HepG2 (cell line): ENCODE data around the gene NIT2. TPM values are rescaled to one million over a fixed set of nuclear protein-coding genes. Genes with fewer than 3 reads are reported as not detected.

Source experiments
- ATAC-seq: fragments of 200-7000 bp; cut with Tn5 transposase; 3 replicates; pipeline ENCODE4 v1.9.1; 2020; ENCODE audit warnings: mild to moderate bottlenecking, moderate library complexity
- BruUV-seq: library from RNA; stranded (reverse); fragments of 400-500 nt; replicated peaks from 2 replicates; lab custom pipeline; 2021; lab: Mats Ljungman, UMichigan
- CTCF ChIA-PET: fragments of 300-600 bp; formaldehyde crosslinking; extraction: SDS; loops from one replicate; lab custom pipeline; 2021; ENCODE audit warnings: low total read pairs, inconsistent platforms, low intra/inter-chr PET ratio; lab: Yijun Ruan, JAX
- POLR2A ChIA-PET: fragments of 350-600 bp; sonication (Branson Sonifier 250); formaldehyde crosslinking; loops from one replicate; lab custom pipeline; 2020; ENCODE audit warnings: antibody characterized with exemption, inconsistent platforms; lab: Yijun Ruan, JAX
- DNase-seq: peaks from one replicate; pipeline ENCODE4 v3.0.0-alpha.2; 2015; ENCODE audit warnings: low spot score
- FAIRE-seq: peaks from 3 replicates; lab custom pipeline; 2011; peaks lifted over from hg19 to GRCh38; lab: Jason Lieb, UNC
- H2AFZ ChIP-seq: one replicate; pipeline ENCODE4 v1.6.1; 2011; ENCODE audit warnings: low read length, inconsistent platforms
- H3K27ac ChIP-seq: fragments of 300-600 bp; 3 replicates; pipeline ENCODE4 v1.8.0; 2011; ENCODE audit warnings: mixed run types, mild to moderate bottlenecking, mixed read lengths, low read length, inconsistent platforms; ENCODE audit not compliant: insufficient read depth; ENCODE audit errors: extremely low read length
- H3K27me3 ChIP-seq, 2 experiments: fragments of 200-600 bp in 1 of 2; 2 replicates in 1 of 2; 3 replicates in 1 of 2; pipeline versions ENCODE4 v1.6.0 to v1.8.0; 2011; ENCODE audit warnings: low read length in 2 of 2, mild to moderate bottlenecking in 2 of 2, moderate library complexity in 2 of 2, inconsistent platforms in 1 of 2; ENCODE audit not compliant: insufficient read depth in 2 of 2, control insufficient read depth in 1 of 2
- H3K36me3 ChIP-seq, 2 experiments: fragments of 200-600 bp in 1 of 2; replicated peaks in 1 of 2; 2 replicates in 1 of 2; 3 replicates in 1 of 2; pipeline versions ENCODE4 v1.5.1 to v1.8.0; 2011; ENCODE audit warnings: low read length in 2 of 2, inconsistent platforms in 1 of 2; ENCODE audit not compliant: insufficient read depth in 2 of 2, control insufficient read depth in 1 of 2
- H3K4me1 ChIP-seq: 2 replicates; pipeline ENCODE4 v1.5.1; 2012; ENCODE audit warnings: low read length, inconsistent platforms; ENCODE audit not compliant: insufficient read depth
- H3K4me2 ChIP-seq: 2 replicates; pipeline ENCODE4 v1.6.0; 2011; ENCODE audit warnings: low read depth, low read length, inconsistent platforms
- H3K4me3 ChIP-seq, 3 experiments: fragments of 200-600 bp in 1 of 3; sonication (generic), shearing (Covaris generic) in 1 of 3; replicated peaks in 1 of 3; 2 replicates each; pipeline ENCODE4 v1.5.1; 2011 to 2016; ENCODE audit warnings: low read length in 3 of 3, inconsistent platforms in 2 of 3, low read depth in 2 of 3, mild to moderate bottlenecking in 2 of 3, control low read depth in 1 of 3, mixed read lengths in 1 of 3; ENCODE audit not compliant: insufficient read depth in 1 of 3
- H3K79me2 ChIP-seq: one replicate; pipeline ENCODE4 v1.6.1; 2011; ENCODE audit warnings: low read length, inconsistent platforms; ENCODE audit not compliant: insufficient read depth
- H3K9ac ChIP-seq: 2 replicates; pipeline ENCODE4 v1.6.0; 2011; ENCODE audit warnings: mild to moderate bottlenecking, low read depth, low read length, inconsistent platforms; ENCODE audit not compliant: insufficient read depth
- H3K9me3 ChIP-seq: 2 replicates; pipeline ENCODE4 v1.5.1; 2012; ENCODE audit warnings: mild to moderate bottlenecking, low read length
- H4K20me1 ChIP-seq: 2 replicates; pipeline ENCODE4 v1.6.0; 2011; ENCODE audit warnings: inconsistent platforms, mild to moderate bottlenecking, low read length, moderate library complexity; ENCODE audit not compliant: insufficient read depth
- AGO1 ChIP-seq: fragments of 200-400 bp; formaldehyde crosslinking; IDR thresholded peaks from 2 replicates; pipeline ENCODE4 v1.6.1; 2017; ENCODE audit warnings: mild to moderate bottlenecking, low read depth, low read length, moderate library complexity; ENCODE audit not compliant: poor library complexity, severe bottlenecking
- CBFB ChIP-seq: sonication (generic); formaldehyde crosslinking; IDR thresholded peaks from 2 replicates; pipeline ENCODE4 v1.4.0; 2020; ENCODE audit warnings: missing genetic modification reagents
- EP300 ChIP-seq, 3 experiments: sonication (generic) in 1 of 3; formaldehyde crosslinking in 1 of 3; IDR thresholded peaks; 2 replicates each; pipeline versions ENCODE4 v1.5.1 to v1.6.1; 2011 to 2020; ENCODE audit warnings: low read depth in 2 of 3, low read length in 2 of 3, borderline replicate concordance in 1 of 3, improper control_type of control experiment in 1 of 3, mild to moderate bottlenecking in 1 of 3, missing genetic modification reagents in 1 of 3, moderate library complexity in 1 of 3
- GATAD2A ChIP-seq: IDR thresholded peaks from 2 replicates; pipeline ENCODE4 v1.6.1; 2016
- HNF4A ChIP-seq: sonication (generic); formaldehyde crosslinking; IDR thresholded peaks from 2 replicates; pipeline ENCODE4 v1.4.0; 2020; ENCODE audit warnings: missing genetic modification reagents
- HNRNPUL1 ChIP-seq: fragments of 200-400 bp; formaldehyde crosslinking; IDR thresholded peaks from 2 replicates; pipeline ENCODE4 v1.6.1; 2017; ENCODE audit warnings: low read depth, mild to moderate bottlenecking, low read length, moderate library complexity
- KDM6A ChIP-seq: IDR thresholded peaks from 2 replicates; pipeline ENCODE4 v1.6.1; 2016; ENCODE audit warnings: low read depth
- NCOR1 ChIP-seq: fragments of 200-600 bp; sonication (generic); IDR thresholded peaks from 2 replicates; pipeline ENCODE4 v1.7.0; 2017; ENCODE audit warnings: antibody characterized with exemption, low read length, borderline replicate concordance
- NR2F1 ChIP-seq, 2 experiments: fragments of 450-650 bp in 1 of 2; formaldehyde crosslinking in 1 of 2; IDR thresholded peaks; 2 replicates each; pipeline versions ENCODE4 v1.5.0 to v1.6.1; 2016 to 2020; ENCODE audit warnings: mild to moderate bottlenecking in 1 of 2, missing compliant biosample characterization in 1 of 2, missing genetic modification reagents in 1 of 2, moderate library complexity in 1 of 2
- RXRB ChIP-seq: IDR thresholded peaks from 2 replicates; pipeline ENCODE4 v1.6.1; 2016; ENCODE audit warnings: borderline replicate concordance, missing genetic modification reagents, missing compliant biosample characterization
- SKI ChIP-seq: fragments of 450-650 bp; IDR thresholded peaks from one replicate; pipeline ENCODE4 v1.6.1; 2018; ENCODE audit warnings: mild to moderate bottlenecking; ENCODE audit not compliant: partially characterized antibody
- SSRP1 ChIP-seq: IDR thresholded peaks from 2 replicates; pipeline ENCODE4 v1.6.1; 2016; ENCODE audit warnings: control low read depth
- ZIK1 ChIP-seq: sonication (generic); formaldehyde crosslinking; IDR thresholded peaks from 2 replicates; pipeline ENCODE4 v1.5.0; 2020; ENCODE audit warnings: mild to moderate bottlenecking, low read depth, missing genetic modification reagents, borderline replicate concordance
- ZNF768 ChIP-seq: sonication (generic); formaldehyde crosslinking; IDR thresholded peaks from 2 replicates; pipeline ENCODE4 v1.4.0; 2020; ENCODE audit warnings: missing genetic modification reagents
- ZNF850 ChIP-seq: sonication (generic); formaldehyde crosslinking; conservative IDR thresholded peaks from 2 replicates; pipeline ENCODE4 v1.9.0; 2021; ENCODE audit warnings: mild to moderate bottlenecking, missing genetic modification reagents
- WGBS: methylation state at CpG from one replicate; pipeline ENCODE4 v1.1.6; 2017; ENCODE audit warnings: low lambda C conversion rate; 5-methylcytosine and 5-hydroxymethylcytosine counted together
- in situ Hi-C: cut with HindIII; loops from 2 replicates; pipeline ENCODE4 v1.10.0; 2017; ENCODE audit warnings: low pct_unique_long_range_greater_than_20kb; ENCODE audit not compliant: extremely low pct_ligation_motif_present
- intact Hi-C: fragments of 100-400 bp; cut with micrococcal nuclease; formaldehyde crosslinking; loops from one replicate; pipeline ENCODE4 v1.10.0; 2022; ENCODE audit not compliant: unreplicated experiment
- polyA plus RNA-seq, 8 experiments: library from polyadenylated mRNA; depleted of rRNA in 3 of 8; stranded (reverse) in 7 of 8; unstranded in 1 of 8; fragments of >200 nt; fragmentation: Illumina TruSeq in 4 of 8; extraction: Trizol in 4 of 8; gene quantifications; 2 replicates each; pipeline versions ENCODE4 v1.2.1 to v1.2.3, GENCODE V29; 2011 to 2016; ENCODE audit warnings: low read depth in 4 of 8, missing spikeins in 1 of 8, mixed read lengths in 1 of 8; ENCODE audit not compliant: insufficient read depth in 1 of 8
- total RNA-seq, 5 experiments: library from RNA; depleted of rRNA; stranded (reverse); fragments of >200 nt; fragmentation: Illumina TruSeq; extraction: Trizol; gene quantifications; 2 replicates each; pipeline ENCODE4 v1.2.3, GENCODE V29; 2016; ENCODE audit warnings: low read depth in 1 of 5
- TF ChIP-seq, protein P1 (sequence below): sonication (generic); formaldehyde crosslinking; IDR thresholded peaks from 2 replicates; pipeline ENCODE4 v1.5.1; 2020; ENCODE audit warnings: mild to moderate bottlenecking, missing genetic modification reagents, borderline replicate concordance
- TF ChIP-seq, protein P2 (sequence below): IDR thresholded peaks from 2 replicates; pipeline ENCODE4 v1.6.1; 2012; ENCODE audit warnings: low read depth, low read length, improper control_type of control experiment

The NIT2 gene
- total and polyA plus RNA-seq, 2 of the 13 experiments (the other 11 are each of a cell fraction or from before 2014, with no cell fraction given), result 43.4 to 49.1 TPM

DNA sequence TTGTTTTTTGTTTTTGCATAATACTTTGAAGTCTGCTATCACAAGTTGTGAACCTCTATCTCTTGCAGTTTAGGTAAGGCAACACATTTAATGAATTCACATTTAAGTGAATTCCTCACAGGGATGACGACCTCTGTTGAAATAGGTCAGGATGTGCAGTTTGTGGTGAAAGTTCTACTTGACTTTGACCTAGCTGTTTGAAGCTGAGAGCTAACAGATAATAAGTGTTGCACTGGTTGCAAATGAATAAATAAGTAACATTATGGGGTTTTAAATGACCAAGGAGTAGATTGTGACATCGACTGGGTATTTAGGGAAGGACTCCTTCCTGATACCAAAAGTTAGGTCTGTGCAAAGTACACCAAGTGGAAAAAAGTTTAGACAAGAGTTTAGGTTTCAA, 23.9 kb downstream of the NIT2 start:
- Histone ChIP-seq H3K27me3 (no peaks in the 10 kb centered on the region), H3K9ac (no peak overlapping the region), H3K9me3 (peaks cover 4% of the 10 kb centered on the region; the same call in 1 of the 2 replicates), H2AFZ (no peak overlapping the region), H3K79me2 (no peaks in the 10 kb centered on the region), H3K36me3 (peaks cover 4 to 19% of the 10 kb centered on the region in 2 experiments; a peak in 4 of 5 replicates), H4K20me1 (no peaks in the 10 kb centered on the region), H3K4me1 (peaks cover 26% of the 10 kb centered on the region), H3K4me3 (no peak overlapping the region), H3K27ac (peak overlapping the region; percentile 18), H3K4me2 (no peak overlapping the region)
- 14% methylated on average over 2 of the region's 2 CpGs for WGBS
- FAIRE-seq (peak; percentile 82), ATAC-seq (peak; percentile 61), DNase-seq (peak; percentile 58)
- intact Hi-C loops (loop anchor here (1.0 kb wide), 1 partner anchor 23 kb away; no protein-coding TSS in a partner anchor), in situ Hi-C loops (no loop called here)
- no TSS peak for BruUV-seq
- ChIA-PET POLR2A (interaction anchor here (1.0 to 3.0 kb wide), 3 partner anchors 23 to 45 kb away, joined by 3 to 12 read pairs (median 7); partner anchors contain the start of genes LNP1, NIT2 and TOMM70), CTCF (no interaction called here)
- TF ChIP-seq, protein P1, sequence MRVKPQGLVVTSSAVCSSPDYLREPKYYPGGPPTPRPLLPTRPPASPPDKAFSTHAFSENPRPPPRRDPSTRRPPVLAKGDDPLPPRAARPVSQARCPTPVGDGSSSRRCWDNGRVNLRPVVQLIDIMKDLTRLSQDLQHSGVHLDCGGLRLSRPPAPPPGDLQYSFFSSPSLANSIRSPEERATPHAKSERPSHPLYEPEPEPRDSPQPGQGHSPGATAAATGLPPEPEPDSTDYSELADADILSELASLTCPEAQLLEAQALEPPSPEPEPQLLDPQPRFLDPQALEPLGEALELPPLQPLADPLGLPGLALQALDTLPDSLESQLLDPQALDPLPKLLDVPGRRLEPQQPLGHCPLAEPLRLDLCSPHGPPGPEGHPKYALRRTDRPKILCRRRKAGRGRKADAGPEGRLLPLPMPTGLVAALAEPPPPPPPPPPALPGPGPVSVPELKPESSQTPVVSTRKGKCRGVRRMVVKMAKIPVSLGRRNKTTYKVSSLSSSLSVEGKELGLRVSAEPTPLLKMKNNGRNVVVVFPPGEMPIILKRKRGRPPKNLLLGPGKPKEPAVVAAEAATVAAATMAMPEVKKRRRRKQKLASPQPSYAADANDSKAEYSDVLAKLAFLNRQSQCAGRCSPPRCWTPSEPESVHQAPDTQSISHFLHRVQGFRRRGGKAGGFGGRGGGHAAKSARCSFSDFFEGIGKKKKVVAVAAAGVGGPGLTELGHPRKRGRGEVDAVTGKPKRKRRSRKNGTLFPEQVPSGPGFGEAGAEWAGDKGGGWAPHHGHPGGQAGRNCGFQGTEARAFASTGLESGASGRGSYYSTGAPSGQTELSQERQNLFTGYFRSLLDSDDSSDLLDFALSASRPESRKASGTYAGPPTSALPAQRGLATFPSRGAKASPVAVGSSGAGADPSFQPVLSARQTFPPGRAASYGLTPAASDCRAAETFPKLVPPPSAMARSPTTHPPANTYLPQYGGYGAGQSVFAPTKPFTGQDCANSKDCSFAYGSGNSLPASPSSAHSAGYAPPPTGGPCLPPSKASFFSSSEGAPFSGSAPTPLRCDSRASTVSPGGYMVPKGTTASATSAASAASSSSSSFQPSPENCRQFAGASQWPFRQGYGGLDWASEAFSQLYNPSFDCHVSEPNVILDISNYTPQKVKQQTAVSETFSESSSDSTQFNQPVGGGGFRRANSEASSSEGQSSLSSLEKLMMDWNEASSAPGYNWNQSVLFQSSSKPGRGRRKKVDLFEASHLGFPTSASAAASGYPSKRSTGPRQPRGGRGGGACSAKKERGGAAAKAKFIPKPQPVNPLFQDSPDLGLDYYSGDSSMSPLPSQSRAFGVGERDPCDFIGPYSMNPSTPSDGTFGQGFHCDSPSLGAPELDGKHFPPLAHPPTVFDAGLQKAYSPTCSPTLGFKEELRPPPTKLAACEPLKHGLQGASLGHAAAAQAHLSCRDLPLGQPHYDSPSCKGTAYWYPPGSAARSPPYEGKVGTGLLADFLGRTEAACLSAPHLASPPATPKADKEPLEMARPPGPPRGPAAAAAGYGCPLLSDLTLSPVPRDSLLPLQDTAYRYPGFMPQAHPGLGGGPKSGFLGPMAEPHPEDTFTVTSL (CRISPR knock-in tag), result peak; percentile 58; the same call in 1 of the 2 replicates
- no peak for TF ChIP-seq AGO1
- peak in 1 of 2 experiments; percentile 45; a peak in 1 of 4 replicates for TF ChIP-seq EP300 (IDR thresholded peaks at IDR 0.05; ENCODE audit: low read depth in 2 of 2, low read length in 2 of 2)
- no peak for TF ChIP-seq EP300 (CRISPR knock-in tag; IDR thresholded peaks at IDR 0.05; ENCODE audit: borderline replicate concordance)
- no peak for TF ChIP-seq SSRP1
- TF ChIP-seq CBFB (CRISPR knock-in tag), result 0 out of 2 replicates have a peak, but pooled peaks have one; percentile 40
- no peak for TF ChIP-seq HNRNPUL1
- TF ChIP-seq NR2F1 (CRISPR knock-in tag; IDR thresholded peaks at IDR 0.05), result peak; percentile 61 to 83; a peak in 3 of 4 replicates
- no peak for TF ChIP-seq ZIK1 (CRISPR knock-in tag)
- 0 out of 2 replicates have a peak, but pooled peaks have one; percentile 14 for TF ChIP-seq GATAD2A (CRISPR knock-in tag)
- TF ChIP-seq RXRB (CRISPR knock-in tag), result peak; percentile 54; the same call in 1 of the 2 replicates
- 0 out of 2 replicates have a peak, but pooled peaks have one; percentile 22 for TF ChIP-seq KDM6A
- peak; percentile 71; the same call in 1 of the 2 replicates for TF ChIP-seq NCOR1
- peak; percentile 62 for TF ChIP-seq HNF4A (CRISPR knock-in tag)
- TF ChIP-seq SKI, result peak; percentile 78
- no peak for TF ChIP-seq ZNF850 (CRISPR knock-in tag)
- TF ChIP-seq ZNF768 (CRISPR knock-in tag), result no peak
- TF ChIP-seq, protein P2, sequence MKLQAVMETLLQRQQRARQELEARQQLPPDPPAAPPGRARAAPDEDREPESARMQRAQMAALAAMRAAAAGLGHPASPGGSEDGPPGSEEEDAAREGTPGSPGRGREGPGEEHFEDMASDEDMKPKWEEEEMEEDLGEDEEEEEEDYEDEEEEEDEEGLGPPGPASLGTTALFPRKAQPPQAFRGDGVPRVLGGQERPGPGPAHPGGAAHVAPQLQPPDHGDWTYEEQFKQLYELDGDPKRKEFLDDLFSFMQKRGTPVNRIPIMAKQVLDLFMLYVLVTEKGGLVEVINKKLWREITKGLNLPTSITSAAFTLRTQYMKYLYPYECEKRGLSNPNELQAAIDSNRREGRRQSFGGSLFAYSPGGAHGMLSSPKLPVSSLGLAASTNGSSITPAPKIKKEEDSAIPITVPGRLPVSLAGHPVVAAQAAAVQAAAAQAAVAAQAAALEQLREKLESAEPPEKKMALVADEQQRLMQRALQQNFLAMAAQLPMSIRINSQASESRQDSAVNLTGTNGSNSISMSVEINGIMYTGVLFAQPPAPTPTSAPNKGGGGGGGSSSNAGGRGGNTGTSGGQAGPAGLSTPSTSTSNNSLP, result 0 out of 2 replicates have a peak, but pooled peaks have one; percentile 17
